ENCODE data around the gene C19orf12.
A peak's percentile ranks its signal among the peaks of the same experiment; 100 is the strongest.
"Not testable (repeated sequence)": the region's sequence is repeated elsewhere in the genome, so short reads cannot be mapped to it uniquely, and the experiment has no call there.

Gene C19orf12

DNA sequence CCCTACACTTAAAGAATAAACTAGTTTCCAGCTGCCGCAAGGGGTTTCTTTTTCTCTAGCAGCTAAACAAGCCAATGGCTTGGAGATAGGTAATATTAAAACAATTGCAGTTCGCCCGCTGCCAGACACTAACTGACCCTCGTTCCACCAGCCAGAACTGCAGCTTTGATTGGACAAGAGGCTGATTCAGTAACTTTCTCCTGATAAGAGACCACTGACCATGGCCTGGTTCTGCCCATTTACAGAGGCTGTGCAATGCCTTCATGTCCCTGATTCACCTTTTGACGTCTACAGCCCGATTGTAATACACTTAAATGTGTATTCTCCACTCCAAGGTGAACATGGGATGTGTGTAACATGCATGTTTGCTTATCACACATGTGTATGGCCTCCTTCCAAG lies 12.8 kb upstream of the C19orf12 start:
- DNase-seq: no peak

- no peak for DNase-seq
Observed at GRCh38 chr19:29724746-29725145, 9.7 kb upstream of the C19orf12 start.

DNA sequence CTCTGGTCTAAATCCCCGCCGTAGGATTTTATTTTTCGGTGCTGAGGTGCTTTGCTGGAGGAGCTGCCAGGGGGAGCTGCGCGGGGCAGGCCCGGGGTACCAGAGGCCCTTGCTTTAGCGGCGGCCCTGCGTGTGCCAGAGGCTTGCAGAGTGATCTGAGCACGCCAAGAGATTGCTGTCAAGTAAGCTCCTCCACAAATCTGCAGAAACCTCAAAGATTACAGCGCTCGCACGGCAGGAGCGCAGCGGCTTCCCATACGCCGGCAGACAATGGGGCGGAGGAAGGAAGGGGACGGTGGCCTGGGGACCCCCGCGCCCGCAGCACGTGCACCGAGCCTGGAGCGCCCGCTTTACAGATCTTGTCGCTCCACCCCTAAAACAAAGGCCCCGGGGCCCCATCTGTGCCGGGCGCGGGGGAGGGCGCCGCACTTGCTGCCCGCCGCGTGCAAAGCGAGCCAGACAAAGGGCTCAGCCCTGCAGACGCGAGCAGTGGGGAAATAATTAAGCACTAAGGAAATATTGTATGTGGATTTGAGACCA lies 9.1 kb upstream of the C19orf12 start:
- DNase-seq: peak; percentile 25

DNA sequence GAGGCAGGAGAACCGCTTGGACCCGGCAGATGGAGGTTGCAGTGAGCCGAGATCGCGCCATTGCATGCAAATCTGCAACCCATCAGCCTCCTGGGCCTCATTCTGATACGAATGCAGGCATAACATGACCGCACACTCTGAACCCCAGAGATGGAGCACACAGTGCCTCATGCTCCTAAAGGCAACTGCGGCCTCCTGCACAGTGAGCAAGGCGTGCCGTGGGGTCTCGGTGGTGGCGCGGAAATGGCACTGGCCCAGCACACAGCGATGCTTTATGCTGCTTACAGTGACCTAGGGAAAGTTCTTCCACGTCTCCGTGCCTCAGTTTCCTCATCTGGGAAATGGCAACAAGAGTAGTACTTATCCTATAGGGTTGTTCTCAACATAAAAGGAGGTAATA lies 2.0 kb upstream of the C19orf12 start:
- DNase-seq: no peak

- no peak for DNase-seq
Observed at GRCh38 chr19:29715701-29716581, 880 bp upstream of the C19orf12 start.

DNA sequence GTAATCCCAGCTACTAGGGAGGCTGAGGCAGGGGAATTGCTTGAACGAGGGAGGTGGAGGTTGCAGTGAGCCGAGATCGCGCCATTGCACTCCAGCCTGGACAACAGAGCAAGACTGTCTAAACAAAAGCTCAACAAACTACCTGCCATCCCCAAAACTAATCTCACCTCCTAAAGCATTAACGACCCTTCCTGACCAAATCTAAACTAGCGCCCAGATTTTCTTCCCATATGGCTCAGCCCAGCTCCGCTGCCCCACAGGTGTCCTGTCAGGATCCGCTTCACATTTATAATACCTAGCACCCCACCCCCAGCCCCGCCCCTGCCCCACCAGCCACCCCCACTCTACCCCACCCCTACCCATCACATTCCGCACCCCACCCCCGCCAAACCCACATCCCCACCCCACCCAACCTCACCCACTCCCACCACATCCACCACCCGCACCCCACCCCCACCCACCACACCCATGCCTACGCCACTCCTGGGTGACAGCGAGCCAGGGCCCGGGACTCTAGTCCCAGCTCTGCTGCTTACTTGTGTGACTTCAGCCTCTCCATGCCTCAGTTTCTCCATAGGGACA lies 599 bp downstream of the C19orf12 start:
- no peak for DNase-seq

GRCh38 chr19:29712744-29713516 lies 2.1 kb downstream of the C19orf12 start:
- DNase-seq: no peak

- DNase-seq: no peak
Observed at GRCh38 chr19:29711584-29712132, 3.4 kb downstream of the C19orf12 start.

DNA sequence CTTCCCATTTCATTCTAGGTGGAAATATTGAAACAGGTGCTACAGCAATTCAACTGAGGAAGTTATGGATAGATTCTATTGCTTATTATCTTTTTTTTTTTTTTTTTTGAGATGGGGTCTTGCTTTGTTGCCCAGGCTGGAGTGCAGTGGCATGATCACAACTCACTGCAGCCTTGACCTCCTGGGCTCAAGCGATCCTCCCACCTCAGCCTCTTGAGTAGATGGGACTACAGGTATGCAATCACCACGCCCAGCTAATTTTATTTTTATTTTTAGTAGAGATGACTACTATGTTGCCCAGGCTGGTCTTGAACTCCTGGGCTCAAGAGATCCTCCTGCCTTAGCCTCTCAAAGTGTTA lies 5.6 kb downstream of the C19orf12 start:
- DNase-seq: not testable (repeated sequence)

GRCh38 chr19:29708554-29709439 lies 6.3 kb downstream of the C19orf12 start:
- no peak for DNase-seq

DNA sequence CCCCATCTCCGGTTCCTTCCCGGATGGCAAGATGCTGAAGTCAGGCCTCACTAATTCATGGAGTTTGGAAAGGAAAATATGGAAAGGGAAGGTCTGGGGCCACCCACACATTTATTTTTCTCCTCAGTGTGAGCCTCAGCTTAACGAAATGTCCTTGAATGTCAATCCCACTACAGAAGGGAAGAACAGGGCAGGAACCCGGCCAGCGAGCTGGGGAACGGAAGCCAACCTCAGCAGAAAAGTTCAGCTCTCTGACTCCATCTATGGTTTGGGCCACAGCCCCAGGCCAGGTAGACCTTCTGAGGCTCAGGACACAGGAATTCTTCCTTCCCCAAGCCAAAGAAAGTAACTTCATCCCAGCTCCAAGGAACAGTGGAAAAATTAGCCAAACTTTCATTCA lies 8.4 kb downstream of the C19orf12 start:
- DNase-seq: no peak

DNA sequence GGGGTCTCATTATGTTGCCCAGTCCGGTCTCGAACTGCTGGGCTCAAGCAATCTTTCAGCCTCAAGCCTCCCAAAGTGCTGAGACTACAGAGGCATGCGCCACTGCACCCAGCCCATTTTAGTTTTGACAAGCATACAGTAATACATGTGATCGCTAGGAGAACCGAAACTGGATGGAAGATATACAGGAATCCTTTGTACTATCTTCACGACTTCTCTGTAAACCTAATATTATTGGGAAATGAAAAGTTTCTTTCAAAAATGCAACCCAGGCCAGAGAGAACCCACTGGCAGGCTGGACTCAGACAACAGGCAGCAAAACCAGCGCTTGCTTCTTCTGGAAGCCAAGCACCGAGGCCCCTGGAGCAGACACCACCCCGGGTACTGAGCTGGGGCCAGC lies 9.4 kb downstream of the C19orf12 start:
- no peak for DNase-seq

GRCh38 chr19:29704562-29705558 lies 10.2 kb downstream of the C19orf12 start:
- no peak for DNase-seq

- no peak for DNase-seq
Observed at GRCh38 chr19:29702963-29703320, 12.1 kb downstream of the C19orf12 start.

- DNase-seq: no peak
Observed at GRCh38 chr19:29702161-29702962, 12.7 kb downstream of the C19orf12 start.

- no peak for DNase-seq
Observed at GRCh38 chr19:29700498-29700897, 14.6 kb downstream of the C19orf12 start.

- DNase-seq: no peak
Observed at GRCh38 chr19:29699861-29700260, 15.2 kb downstream of the C19orf12 start.

GRCh38 chr19:29697523-29698261 lies 17.4 kb downstream of the C19orf12 start:
- DNase-seq: no peak

- DNase-seq: no peak
Observed at GRCh38 chr19:29696565-29696846, 18.6 kb downstream of the C19orf12 start.
